GM12891 (cell line): Measurements from ENCODE around the gene TGFB1.

Source experiments
- PAX5 ChIP-seq: IDR thresholded peaks from 2 replicates; pipeline ENCODE4 v1.6.1; 2011; ENCODE audit warnings: low read length, moderate library complexity, mild to moderate bottlenecking; ENCODE audit not compliant: insufficient read depth, severe bottlenecking
- POLR2A ChIP-seq: IDR thresholded peaks from 2 replicates; pipeline ENCODE4 v1.6.1; 2011; ENCODE audit warnings: low read depth, low read length, control low read depth
- POLR2AphosphoS5 ChIP-seq: IDR thresholded peaks from 2 replicates; pipeline ENCODE4 v1.6.1; 2011; ENCODE audit warnings: low read depth, low read length, control low read depth
- POU2F2 ChIP-seq: IDR thresholded peaks from 2 replicates; pipeline ENCODE4 v1.6.1; 2011; ENCODE audit warnings: low read depth, mild to moderate bottlenecking, control low read depth, low read length, moderate library complexity
- SPI1 ChIP-seq: IDR thresholded peaks from 2 replicates; pipeline ENCODE4 v1.6.1; 2011; ENCODE audit warnings: low read depth, low read length, control low read depth
- TAF1 ChIP-seq: IDR thresholded peaks from 2 replicates; pipeline ENCODE4 v1.6.1; 2011; ENCODE audit warnings: low read depth, low read length, control low read depth

GRCh38 chr19:41366089-41366488 is 12.4 kb upstream of the TGFB1 start:
- TF ChIP-seq POLR2A (no peak), TAF1 (no peak), POLR2AphosphoS5 (no peak), SPI1 (no peak), PAX5 (no peak), POU2F2 (no peak)
